Panc1 (cell line): ENCODE results near the gene BTG3. TPM values are rescaled to one million over a fixed set of nuclear protein-coding genes. Genes with fewer than 3 reads are reported as not detected.

ENCODE experiments used
- ATAC-seq: fragments of 200-7000 bp; cut with Tn5 transposase; 2 replicates; pipeline ENCODE4 v1.9.1; 2020; ENCODE audit warnings: mild to moderate bottlenecking, moderate library complexity
- BruUV-seq: library from RNA; stranded (reverse); fragments of 400-500 nt; replicated peaks from 2 replicates; lab custom pipeline; 2021; lab: Mats Ljungman, UMichigan
- CTCF ChIA-PET: fragments of 300-600 bp; sonication (Branson Sonifier 250); formaldehyde crosslinking; loops from one replicate; lab custom pipeline; 2022; ENCODE audit warnings: antibody characterized with exemption; lab: Charles Lee
- POLR2A ChIA-PET: fragments of 300-600 bp; sonication (Branson Sonifier 250); formaldehyde crosslinking; loops from one replicate; lab custom pipeline; 2022; ENCODE audit warnings: antibody characterized with exemption; lab: Charles Lee
- DNase-seq: peaks from one replicate; pipeline ENCODE4 v3.0.0-alpha.2; 2010; ENCODE audit warnings: low read depth, low spot score
- H3K27ac ChIP-seq: 2 replicates; pipeline ENCODE4 v1.5.1; 2011; ENCODE audit warnings: mild to moderate bottlenecking, low read length, inconsistent platforms
- H3K27me3 ChIP-seq: fragments of 200-500 bp; sonication (Bioruptor generic); 2 replicates; pipeline ENCODE4 v1.6.0; 2014; ENCODE audit warnings: low read length, inconsistent platforms; ENCODE audit not compliant: control insufficient read depth, insufficient read depth
- H3K36me3 ChIP-seq: fragments of 200-500 bp; sonication (Bioruptor generic); 2 replicates; pipeline ENCODE4 v1.5.1; 2014; ENCODE audit warnings: inconsistent platforms, mild to moderate bottlenecking, low read length, moderate library complexity; ENCODE audit not compliant: control insufficient read depth, insufficient read depth
- H3K4me1 ChIP-seq: 2 replicates; pipeline ENCODE4 v1.5.1; 2011; ENCODE audit warnings: inconsistent platforms, mild to moderate bottlenecking, low read length, moderate library complexity; ENCODE audit not compliant: control insufficient read depth, insufficient read depth
- H3K4me3 ChIP-seq, 2 experiments: 2 replicates each; pipeline ENCODE4 v1.5.1; 2011 to 2012; ENCODE audit warnings: low read depth in 2 of 2, low read length in 2 of 2, mild to moderate bottlenecking in 2 of 2, inconsistent platforms in 1 of 2, moderate library complexity in 1 of 2
- H3K9me3 ChIP-seq: fragments of 200-500 bp; sonication (Bioruptor generic); 2 replicates; pipeline ENCODE4 v1.5.1; 2014; ENCODE audit warnings: low read depth, mild to moderate bottlenecking, inconsistent platforms, low read length, moderate library complexity; ENCODE audit not compliant: control insufficient read depth, insufficient read depth
- CTCF ChIP-seq: fragments of 450-650 bp; IDR thresholded peaks from 2 replicates; pipeline ENCODE4 v1.5.1; 2017; ENCODE audit warnings: mild to moderate bottlenecking
- POLR2AphosphoS5 ChIP-seq: IDR thresholded peaks from 2 replicates; pipeline ENCODE4 v1.6.1; 2012; ENCODE audit warnings: mild to moderate bottlenecking, low read depth, low read length, moderate library complexity
- REST ChIP-seq, 2 experiments: IDR thresholded peaks; 2 replicates each; pipeline ENCODE4 v1.6.1; 2011 to 2012; ENCODE audit warnings: low read depth in 2 of 2, control low read depth in 1 of 2, low read length in 1 of 2, mild to moderate bottlenecking in 1 of 2, moderate library complexity in 1 of 2; ENCODE audit not compliant: insufficient read depth in 1 of 2
- SIN3A ChIP-seq: IDR thresholded peaks from 2 replicates; pipeline ENCODE4 v1.6.1; 2012; ENCODE audit warnings: low read depth, mild to moderate bottlenecking, low read length, moderate library complexity, borderline replicate concordance; ENCODE audit not compliant: insufficient read depth
- TCF7L2 ChIP-seq: IDR thresholded peaks from 2 replicates; pipeline ENCODE4 v1.6.1; 2011; ENCODE audit warnings: mild to moderate bottlenecking, low read depth, low read length, inconsistent platforms
- in situ Hi-C: cut with HindIII; loops from 2 replicates; pipeline ENCODE4 v1.10.0; 2016; ENCODE audit warnings: low sequenced_read_pairs, low pct_unique_long_range_greater_than_20kb
- intact Hi-C: fragments of 100-400 bp; cut with micrococcal nuclease; formaldehyde crosslinking; loops from one replicate; pipeline ENCODE4 v1.10.0; 2022; ENCODE audit not compliant: unreplicated experiment
- total RNA-seq: library from RNA; stranded (reverse); gene quantifications from one replicate; pipeline ENCODE4 v1.2.1, GENCODE V29; 2021; ENCODE audit not compliant: unreplicated experiment

The BTG3 gene
- total RNA-seq, 1 experiment from 2014 or later = 20.1 TPM

GRCh38 chr21:17545007-17545406, 67.7 kb downstream of the BTG3 start:
- no peak for ATAC-seq
- Histone ChIP-seq H3K27ac (no peak overlapping the region), H3K9me3 (no peaks in the 10 kb centered on the region), H3K36me3 (no peaks in the 10 kb centered on the region; the same call in 1 of the 2 replicates), H3K4me1 (peaks cover 5% of the 10 kb centered on the region), H3K27me3 (no peaks in the 10 kb centered on the region), H3K4me3 (no peak overlapping the region)
- intact Hi-C loops (no loop called here), in situ Hi-C loops (no loop called here)
- no TSS peak for BruUV-seq
- POLR2A ChIA-PET = no interaction called here
- CTCF ChIA-PET = no interaction called here
- no peak for DNase-seq
- TF ChIP-seq CTCF = no peak
- no peak for TF ChIP-seq TCF7L2
- TF ChIP-seq REST (IDR thresholded peaks at IDR 0.05; ENCODE audit: insufficient read depth in 1 of 2, low read depth in 2 of 2, low read length in 1 of 2) = no peak
- TF ChIP-seq SIN3A = no peak
- no peak for TF ChIP-seq POLR2AphosphoS5

Other genes starting within 250 kb of the BTG3 start
- gene CXADR, start 99.9 kb downstream of the BTG3 start, total RNA-seq = 24.7 TPM
- 13.3 TPM for gene C21orf91, start 206.5 kb upstream of the BTG3 start, total RNA-seq